Endothelial cell of umbilical vein (primary cell): ENCODE results near the gene CCDC187. TPM values are rescaled to one million over a fixed set of nuclear protein-coding genes. Genes with fewer than 3 reads are reported as not detected.

Experiments used
- BruUV-seq: library from RNA; stranded (reverse); fragments of 400-500 nt; replicated peaks from 2 replicates; lab custom pipeline; 2021; lab: Mats Ljungman, UMichigan
- CTCF ChIA-PET: fragments of 300-600, 350-600 bp; sonication (Branson Sonifier 250); formaldehyde crosslinking; loops from one replicate; lab custom pipeline; 2021; ENCODE audit warnings: antibody characterized with exemption, inconsistent platforms; lab: Charles Lee
- POLR2A ChIA-PET: fragments of 300-600, 350-600 bp; sonication (Branson Sonifier 250); formaldehyde crosslinking; loops from one replicate; lab custom pipeline; 2021; ENCODE audit warnings: antibody characterized with exemption, inconsistent platforms; lab: Charles Lee
- DNase-seq: peaks from one replicate; pipeline ENCODE4 v3.0.0-alpha.2; 2011; ENCODE audit warnings: low read depth, low spot score
- FAIRE-seq: peaks from 2 replicates; lab custom pipeline; 2011; peaks lifted over from hg19 to GRCh38; lab: Jason Lieb, UNC
- H2AFZ ChIP-seq: 2 replicates; pipeline ENCODE4 v1.6.0; 2012; ENCODE audit warnings: low read depth, low read length, control low read depth, inconsistent platforms
- H3K27ac ChIP-seq: 2 replicates; pipeline ENCODE4 v1.5.1; 2011; ENCODE audit warnings: low read depth, mild to moderate bottlenecking, control low read depth, low read length, moderate library complexity; ENCODE audit not compliant: insufficient read depth
- H3K27me3 ChIP-seq, 2 experiments: 2 replicates each; pipeline versions ENCODE4 v1.6.0 to v1.6.1; 2011; ENCODE audit warnings: low read length in 2 of 2, mixed read lengths in 1 of 2; ENCODE audit not compliant: control insufficient read depth in 2 of 2, insufficient read depth in 2 of 2
- H3K36me3 ChIP-seq, 2 experiments: 2 replicates in 1 of 2; 3 replicates in 1 of 2; pipeline ENCODE4 v1.5.1; 2011; ENCODE audit warnings: low read length in 2 of 2, mild to moderate bottlenecking in 1 of 2, moderate library complexity in 1 of 2; ENCODE audit not compliant: control insufficient read depth in 2 of 2, insufficient read depth in 2 of 2; ENCODE audit errors: extremely low read depth in 1 of 2
- H3K4me1 ChIP-seq: 3 replicates; pipeline ENCODE4 v1.5.1; 2011; ENCODE audit warnings: mild to moderate bottlenecking, low read length; ENCODE audit not compliant: control insufficient read depth, insufficient read depth; ENCODE audit errors: extremely low read depth
- H3K4me2 ChIP-seq: 2 replicates; pipeline ENCODE4 v1.6.1; 2011; ENCODE audit warnings: low read length, control low read depth, mixed read lengths; ENCODE audit not compliant: insufficient read depth
- H3K4me3 ChIP-seq, 3 experiments: fragments of 200-600 bp in 1 of 3; sonication (generic), shearing (Covaris generic) in 1 of 3; replicated peaks in 1 of 3; 2 replicates each; pipeline ENCODE4 v1.5.1; 2011 to 2016; ENCODE audit warnings: control low read depth in 3 of 3, low read length in 3 of 3, mild to moderate bottlenecking in 2 of 3, inconsistent platforms in 1 of 3, low read depth in 1 of 3, moderate library complexity in 1 of 3; ENCODE audit not compliant: insufficient read depth in 1 of 3
- H3K79me2 ChIP-seq: 2 replicates; pipeline ENCODE4 v1.6.0; 2012; ENCODE audit warnings: low read length, inconsistent platforms; ENCODE audit not compliant: control insufficient read depth, insufficient read depth
- H3K9ac ChIP-seq: replicated peaks from 2 replicates; pipeline ENCODE3; 2011; ENCODE audit warnings: low read length, control low read depth; ENCODE audit not compliant: insufficient read depth; ENCODE audit errors: extremely low read depth
- H3K9me1 ChIP-seq: replicated peaks from 3 replicates; pipeline ENCODE4 v1.6.0; 2011; ENCODE audit warnings: mild to moderate bottlenecking, low read length; ENCODE audit not compliant: control insufficient read depth, insufficient read depth; ENCODE audit errors: extremely low read depth
- H3K9me3 ChIP-seq: replicated peaks from 2 replicates; pipeline ENCODE4 v1.5.1; 2012; ENCODE audit warnings: low read length, inconsistent platforms; ENCODE audit not compliant: control insufficient read depth, insufficient read depth
- H4K20me1 ChIP-seq: replicated peaks from 2 replicates; pipeline ENCODE3; 2011; ENCODE audit warnings: mild to moderate bottlenecking, low read length; ENCODE audit not compliant: control insufficient read depth, insufficient read depth; ENCODE audit errors: extremely low read depth
- CTCF ChIP-seq, 2 donors: IDR thresholded peaks; 1 replicate in 1 of 2; 2 replicates in 1 of 2; pipeline ENCODE4 v1.5.1; 2011; ENCODE audit warnings: low read length in 2 of 2, mild to moderate bottlenecking in 2 of 2, moderate library complexity in 2 of 2, control low read depth in 1 of 2, inconsistent platforms in 1 of 2, low read depth in 1 of 2; ENCODE audit not compliant: insufficient read depth in 1 of 2; ENCODE audit errors: extremely low read depth in 1 of 2
- EZH2 ChIP-seq: IDR thresholded peaks from 2 replicates; pipeline ENCODE4 v1.6.1; 2012; ENCODE audit warnings: borderline replicate concordance, low read depth, mild to moderate bottlenecking, moderate library complexity, low read length, inconsistent platforms; ENCODE audit not compliant: severe bottlenecking
- FOS ChIP-seq: IDR thresholded peaks from 2 replicates; pipeline ENCODE4 v1.6.1; 2011; ENCODE audit warnings: mild to moderate bottlenecking, low read length, moderate library complexity, borderline replicate concordance; ENCODE audit not compliant: insufficient read depth
- GATA2 ChIP-seq: IDR thresholded peaks from 2 replicates; pipeline ENCODE4 v1.7.0; 2011; ENCODE audit warnings: low read depth, mild to moderate bottlenecking, moderate library complexity, mixed read lengths, low read length; ENCODE audit not compliant: insufficient read length, insufficient read depth
- JUN ChIP-seq: IDR thresholded peaks from 2 replicates; pipeline ENCODE4 v1.6.1; 2011; ENCODE audit warnings: borderline replicate concordance, low read depth; ENCODE audit not compliant: insufficient read length, insufficient read depth
- MYC ChIP-seq: IDR thresholded peaks from one replicate; pipeline ENCODE4 v1.6.1; 2011; ENCODE audit warnings: mild to moderate bottlenecking, low read depth, low read length
- POLR2A ChIP-seq: IDR thresholded peaks from 2 replicates; pipeline ENCODE4 v1.6.1; 2012; ENCODE audit warnings: low read depth, mild to moderate bottlenecking, control low read depth, low read length
- POLR2AphosphoS5 ChIP-seq: IDR thresholded peaks from 2 replicates; pipeline ENCODE4 v1.6.1; 2012; ENCODE audit warnings: low read depth, mild to moderate bottlenecking, control low read depth, low read length, moderate library complexity; ENCODE audit not compliant: insufficient read depth
- dilution Hi-C: fragments of 300-500 bp; cut with MboI; formaldehyde crosslinking; loops from one replicate; pipeline ENCODE4 v1.15.0; 2019; ENCODE audit warnings: low sequenced_read_pairs; ENCODE audit not compliant: extremely low pct_ligation_motif_present
- intact Hi-C: fragments of 100-400 bp; cut with micrococcal nuclease; formaldehyde crosslinking; loops from one replicate; pipeline ENCODE4 v1.10.0; 2022
- polyA plus RNA-seq, 4 experiments: library from polyadenylated mRNA; depleted of rRNA in 3 of 4; stranded (reverse) in 3 of 4; unstranded in 1 of 4; fragments of >200 nt; gene quantifications; 2 replicates each; pipeline versions ENCODE4 v1.2.1 to v1.2.3, GENCODE V29; 2011 to 2012; ENCODE audit warnings: missing spikeins in 1 of 4
- total RNA-seq: library from RNA; stranded (reverse); gene quantifications from 2 replicates; pipeline ENCODE4 v1.2.3, GENCODE V29; 2021

Gene CCDC187
- total and polyA plus RNA-seq, 2 donors (not counting 3 experiments of a cell fraction or from before 2014, with no cell fraction given) = not detected

- no peaks in the 10 kb centered on the region for H3K79me2 ChIP-seq
- intact Hi-C loops = loop anchor here (10.0 kb wide), 2 partner anchors 318 to 678 kb away; partner anchors contain the start of gene UBAC1
- dilution Hi-C loops = no loop called here
- no peaks in the 10 kb centered on the region for H3K9me3 ChIP-seq
- H2AFZ ChIP-seq = no peak overlapping the region
- no peaks in the 10 kb centered on the region for H4K20me1 ChIP-seq
- POLR2A ChIA-PET = no interaction called here
- no peak for DNase-seq
- peaks cover 0 to 2% of the 10 kb centered on the region in 2 experiments for H3K27me3 ChIP-seq
- no peak overlapping the region for H3K27ac ChIP-seq
- no peaks in the 10 kb centered on the region for H3K36me3 ChIP-seq
- no peak for TF ChIP-seq MYC
- no peak for TF ChIP-seq CTCF (IDR thresholded peaks at IDR 0.05; ENCODE audit: extremely low read depth in 1 of 2, insufficient read depth in 1 of 2, low read depth in 1 of 2, low read length in 2 of 2)
- TF ChIP-seq GATA2 = peak; percentile 12
- no peak for TF ChIP-seq POLR2A
- TF ChIP-seq FOS = no peak
- no peak for TF ChIP-seq EZH2
- no peak for TF ChIP-seq POLR2AphosphoS5
- TF ChIP-seq JUN = no peak
- H3K4me1 ChIP-seq = no peaks in the 10 kb centered on the region
- H3K4me2 ChIP-seq = no peak overlapping the region
- CTCF ChIA-PET = interaction anchor here (1.0 to 3.8 kb wide), 6 partner anchors 15 to 149 kb away, joined by 3 to 16 read pairs (median 4); no protein-coding TSS in a partner anchor
- no peak overlapping the region for H3K4me3 ChIP-seq
- FAIRE-seq = no peak
- no peaks in the 10 kb centered on the region for H3K9me1 ChIP-seq
- no peak overlapping the region for H3K9ac ChIP-seq
- no TSS peak for BruUV-seq
These were observed 21.5 kb downstream of the CCDC187 start for GRCh38 chr9:136282272-136282861.
